GM18868 (cell line): ENCODE results near the gene TRAPPC14.

Experiments
- ATAC-seq: cut with Tn5 transposase; IDR thresholded peaks from one replicate; pipeline ENCODE4 v1.9.1; 2021; ENCODE audit warnings: mild to moderate bottlenecking, moderate library complexity; ENCODE audit not compliant: unreplicated experiment

The TRAPPC14 gene

GRCh38 chr7:100126931-100127865, 31.3 kb downstream of the TRAPPC14 start, which contains the start of gene MBLAC1:
MBLAC1 (plus strand) TSS chr7:100126967; CDS start chr7:100127396, 429 bp downstream.
- peak; percentile 61 for ATAC-seq

- ATAC-seq, result no peak
Observed at GRCh38 chr7:100126239-100126930, 32.1 kb downstream of the TRAPPC14 start.

- ATAC-seq, result no peak
Observed at GRCh38 chr7:100124301-100125230, 34.0 kb downstream of the TRAPPC14 start.

GRCh38 chr7:100122568-100122967, 36.0 kb downstream of the TRAPPC14 start:
- no peak for ATAC-seq

- ATAC-seq, result no peak
Observed at GRCh38 chr7:100122067-100122466, 36.5 kb downstream of the TRAPPC14 start.

- ATAC-seq, result no peak
Observed at GRCh38 chr7:100120733-100121036, 37.8 kb downstream of the TRAPPC14 start.

- ATAC-seq, result peak; percentile 39
Observed at GRCh38 chr7:100119970-100120732, 38.4 kb downstream of the TRAPPC14 start.

- ATAC-seq, result peak; percentile 67
Observed at GRCh38 chr7:100119072-100119969, 39.2 kb downstream of the TRAPPC14 start, which contains the start of the genes CNPY4 and TAF6. CNPY4 (plus strand) TSS chr7:100119634; CDS start chr7:100119745, 111 bp downstream. TAF6 (minus strand) TSS chr7:100119358; CDS start chr7:100114209, 5,149 bp downstream.

- no peak for ATAC-seq
Observed at GRCh38 chr7:100118388-100119071, 40.0 kb downstream of the TRAPPC14 start.

- no peak for ATAC-seq
Observed at GRCh38 chr7:100115026-100115425, 43.5 kb downstream of the TRAPPC14 start.

GRCh38 chr7:100111914-100112313, 46.6 kb downstream of the TRAPPC14 start:
- no peak for ATAC-seq

GRCh38 chr7:100111156-100111555, 47.4 kb downstream of the TRAPPC14 start:
- ATAC-seq, result no peak

GRCh38 chr7:100109521-100110163, 48.9 kb downstream of the TRAPPC14 start:
- ATAC-seq, result no peak

- no peak for ATAC-seq
Observed at GRCh38 chr7:100107890-100108289, 50.6 kb downstream of the TRAPPC14 start.

- ATAC-seq, result no peak
Observed at GRCh38 chr7:100107125-100107737, 51.3 kb downstream of the TRAPPC14 start.

- no peak for ATAC-seq
Observed at GRCh38 chr7:100106633-100107032, 51.9 kb downstream of the TRAPPC14 start.

GRCh38 chr7:100105534-100105933, 53.0 kb downstream of the TRAPPC14 start:
- no peak for ATAC-seq
